K562 (cell line): Measurements from ENCODE around the gene TMEM234. TPM values are rescaled to one million over a fixed set of nuclear protein-coding genes. Genes with fewer than 3 reads are reported as not detected.
A peak's percentile ranks its signal among the peaks of the same experiment; 100 is the strongest.

Experiments used
- ASH1L ChIP-seq: fragments of 450-650 bp; IDR thresholded peaks from 2 replicates; pipeline ENCODE4 v1.6.1; 2018; ENCODE audit warnings: borderline replicate concordance, mild to moderate bottlenecking, low read depth; ENCODE audit not compliant: partially characterized antibody
- BMI1 ChIP-seq: fragments of 150-350 bp; IDR thresholded peaks from 2 replicates; pipeline ENCODE4 v1.6.1; 2014; ENCODE audit warnings: low read length
- ETV1 ChIP-seq: fragments of 450-650 bp; conservative IDR thresholded peaks from 2 replicates; pipeline ENCODE4 v1.6.1; 2016; ENCODE audit warnings: missing genetic modification characterization, control low read depth, low read depth, missing compliant biosample characterization
- FOXA3 ChIP-seq, 2 experiments: fragments of 450-650 bp in 1 of 2; sonication (generic) in 1 of 2; formaldehyde crosslinking; IDR thresholded peaks in 1 of 2; conservative IDR thresholded peaks in 1 of 2; 2 replicates each; pipeline versions ENCODE4 v1.4.0 to v1.8.0; 2020 to 2022; ENCODE audit warnings: mild to moderate bottlenecking in 2 of 2, missing genetic modification reagents in 1 of 2
- GTF2F1 ChIP-seq: IDR thresholded peaks from 2 replicates; pipeline ENCODE4 v1.6.1; 2011; ENCODE audit warnings: low read depth, low read length, improper control_type of control experiment
- ILK ChIP-seq: fragments of 450-650 bp; IDR thresholded peaks from 2 replicates; pipeline ENCODE4 v1.6.1; 2016; ENCODE audit warnings: missing genetic modification characterization, low read depth, mild to moderate bottlenecking, missing compliant biosample characterization, moderate library complexity, borderline replicate concordance
- JUNB ChIP-seq: fragments of 450-650 bp; formaldehyde crosslinking; conservative IDR thresholded peaks from 2 replicates; pipeline ENCODE4 v1.4.0; 2020; ENCODE audit warnings: mild to moderate bottlenecking
- KAT8 ChIP-seq: fragments of 450-650 bp; IDR thresholded peaks from 2 replicates; pipeline ENCODE4 v1.6.1; 2016; ENCODE audit warnings: low read depth, mild to moderate bottlenecking
- MAZ ChIP-seq, 2 experiments: fragments of 450-650 bp in 1 of 2; sonication (generic) in 1 of 2; formaldehyde crosslinking; IDR thresholded peaks in 1 of 2; conservative IDR thresholded peaks in 1 of 2; 2 replicates each; pipeline versions ENCODE4 v1.4.0 to v1.5.0; 2020; ENCODE audit warnings: mild to moderate bottlenecking in 1 of 2, missing genetic modification reagents in 1 of 2
- NBN ChIP-seq: fragments of 450-650 bp; IDR thresholded peaks from 2 replicates; pipeline ENCODE4 v1.6.1; 2016; ENCODE audit warnings: low read depth, mild to moderate bottlenecking
- NFXL1 ChIP-seq: fragments of 450-650 bp; formaldehyde crosslinking; IDR thresholded peaks from 2 replicates; pipeline ENCODE4 v1.4.0; 2021; ENCODE audit warnings: mild to moderate bottlenecking
- NONO ChIP-seq, 2 experiments: fragments of 200-400 bp in 1 of 2; fragments of 450-650 bp in 1 of 2; formaldehyde crosslinking in 1 of 2; IDR thresholded peaks; 2 replicates each; pipeline ENCODE4 v1.6.1; 2017; ENCODE audit warnings: low read depth in 2 of 2, mild to moderate bottlenecking in 2 of 2, moderate library complexity in 2 of 2, low read length in 1 of 2
- RB1 ChIP-seq: fragments of 450-650 bp; IDR thresholded peaks from 2 replicates; pipeline ENCODE4 v1.6.1; 2017; ENCODE audit warnings: low read depth, mild to moderate bottlenecking
- SP1 ChIP-seq: sonication (generic); formaldehyde crosslinking; IDR thresholded peaks from 2 replicates; pipeline ENCODE4 v1.8.1; 2022; ENCODE audit warnings: mild to moderate bottlenecking, missing genetic modification reagents
- SRSF7 ChIP-seq: fragments of 200-400 bp; formaldehyde crosslinking; optimal IDR thresholded peaks from 2 replicates; pipeline ENCODE3; 2017; ENCODE audit warnings: mild to moderate bottlenecking, low read depth, low read length
- TAF1 ChIP-seq: IDR thresholded peaks from 2 replicates; pipeline ENCODE4 v1.6.1; 2011; ENCODE audit warnings: mild to moderate bottlenecking, low read length, moderate library complexity; ENCODE audit not compliant: insufficient read depth, control insufficient read depth, severe bottlenecking; ENCODE audit errors: extremely low read depth
- TEAD2 ChIP-seq: fragments of 450-650 bp; IDR thresholded peaks from 2 replicates; pipeline ENCODE4 v1.6.1; 2016; ENCODE audit warnings: missing genetic modification characterization, control low read depth, missing compliant biosample characterization
- ZBTB17 ChIP-seq: fragments of 450-650 bp; formaldehyde crosslinking; IDR thresholded peaks from 2 replicates; pipeline ENCODE4 v1.4.0; 2020; ENCODE audit warnings: mild to moderate bottlenecking
- ZNF165 ChIP-seq: fragments of 250-450 bp; sonication (Bioruptor Pico); IDR thresholded peaks from 2 replicates; pipeline ENCODE4 v1.4.0; 2020; ENCODE audit warnings: borderline replicate concordance
- ZNF696 ChIP-seq: fragments of 250-450 bp; sonication (Bioruptor Pico); conservative IDR thresholded peaks from 2 replicates; pipeline ENCODE4 v1.4.0; 2020; ENCODE audit warnings: mild to moderate bottlenecking, moderate library complexity
- polyA plus RNA-seq, 8 experiments: library from polyadenylated mRNA; depleted of rRNA in 4 of 8; stranded (reverse) in 5 of 8; unstranded in 3 of 8; fragments of >200 nt; fragmentation: Nextera tagmentation in 2 of 8; fragmentation: Illumina TruSeq in 1 of 8; extraction: Ambion mirVana in 2 of 8; extraction: Trizol in 1 of 8; gene quantifications; 2 replicates each; pipeline versions ENCODE4 v1.2.1 to v1.2.3, GENCODE V29; 2011 to 2014; ENCODE audit warnings: inconsistent platforms in 1 of 8, missing spikeins in 1 of 8
- total RNA-seq, 7 experiments: library from RNA; depleted of rRNA in 6 of 7; stranded (reverse); fragments of >200 nt in 6 of 7; fragmentation: Illumina TruSeq in 2 of 7; extraction: Trizol in 2 of 7; gene quantifications; 2 replicates each; pipeline versions ENCODE4 v1.2.1 to v1.2.3, GENCODE V29; 2011 to 2021; ENCODE audit warnings: low replicate concordance in 1 of 7
- TF ChIP-seq, protein P1 (sequence below): IDR thresholded peaks from 2 replicates; pipeline ENCODE4 v1.6.1; 2011; ENCODE audit warnings: borderline replicate concordance, low read depth, mild to moderate bottlenecking, moderate library complexity, low read length; ENCODE audit not compliant: insufficient read depth, poor library complexity, severe bottlenecking
- TF ChIP-seq, protein P2 (sequence below): fragments of 250-450 bp; sonication (Bioruptor Pico); IDR thresholded peaks from 2 replicates; pipeline ENCODE4 v1.4.0; 2020; ENCODE audit warnings: borderline replicate concordance
- TF ChIP-seq, protein P3 (sequence below): sonication (generic); formaldehyde crosslinking; IDR thresholded peaks from 2 replicates; pipeline ENCODE4 v1.8.0; 2022; ENCODE audit warnings: missing genetic modification reagents, mild to moderate bottlenecking, moderate library complexity, borderline replicate concordance

The TMEM234 gene
- total and polyA plus RNA-seq, 9 of the 15 experiments (the other 6 are each of a cell fraction or from before 2014, with no cell fraction given): 5.0 to 12.9 (median 7.6) TPM

DNA sequence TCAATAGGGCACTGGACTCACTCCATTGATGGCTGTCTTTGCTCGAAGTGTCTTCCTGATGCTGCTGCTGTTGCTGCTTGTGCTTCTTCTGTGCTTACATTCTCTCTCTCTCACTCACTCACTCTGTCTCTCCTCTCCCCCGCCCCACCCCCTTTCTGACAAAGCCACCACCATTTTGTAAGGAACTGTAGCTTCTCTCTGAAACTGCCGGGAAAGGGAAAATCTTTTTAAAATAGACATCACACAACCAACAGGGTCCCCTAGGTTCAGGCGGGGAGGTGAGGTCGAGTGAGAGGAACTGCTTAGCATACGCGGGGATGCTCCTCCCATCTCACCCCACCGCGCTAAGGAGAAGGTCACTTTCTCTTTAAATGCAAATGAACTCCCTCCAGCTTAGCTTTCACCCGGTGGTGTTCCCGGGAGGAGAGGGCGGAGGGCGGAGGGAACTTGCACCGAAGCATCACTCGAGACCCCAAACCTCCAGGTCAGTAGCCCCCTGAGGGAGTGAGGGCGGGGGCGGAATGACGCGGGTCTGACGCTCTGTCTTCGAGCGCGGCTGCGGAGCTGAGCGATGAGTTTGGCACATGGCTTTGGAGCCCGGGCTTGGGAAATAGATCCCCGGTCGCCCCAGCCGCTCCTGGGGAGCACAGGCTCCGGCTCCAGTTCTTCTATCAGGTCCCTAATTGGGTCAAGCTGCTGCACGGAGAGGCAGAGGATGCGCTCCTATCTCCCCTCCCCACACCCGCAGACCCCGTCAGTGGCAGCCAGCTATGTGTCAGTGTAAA lies 21.7 kb downstream of the TMEM234 start, which contains the start of gene CCDC28B (continued):
- TF ChIP-seq ZBTB17 (CRISPR knock-in tag) (peak; percentile 42; the same call in 1 of the 2 replicates), ILK (tag) (no peak), NBN (peak; percentile 49; the same call in 1 of the 2 replicates), JUNB (CRISPR knock-in tag) (no peak), SRSF7 (no peak), BMI1 (no peak), GTF2F1 (peak; percentile 26; the same call in 1 of the 2 replicates), FOXA3 (CRISPR knock-in tag; conservative IDR thresholded peaks at IDR 0.05 in 1 of 2, IDR thresholded peaks at IDR 0.05 in 1 of 2) (peak in 1 of 2 experiments; percentile 83; a peak in 1 of 4 replicates), NONO (IDR thresholded peaks at IDR 0.05; ENCODE audit: low read depth in 2 of 2, low read length in 1 of 2) (0 out of 4 replicates have a peak, but pooled peaks of 1 of the 2 experiments have one; percentile 13), MAZ (CRISPR knock-in tag; conservative IDR thresholded peaks at IDR 0.05 in 1 of 2, IDR thresholded peaks at IDR 0.05 in 1 of 2) (peak; percentile 53 to 69; a peak in 3 of 4 replicates), SP1 (peak; percentile 71), ETV1 (tag) (no peak), NFXL1 (peak; percentile 75; the same call in 1 of the 2 replicates), ZNF696 (CRISPR knock-in tag) (no peak), ASH1L (no peak), ZNF165 (CRISPR knock-in tag) (no peak), TEAD2 (peak; percentile 42; the same call in 1 of the 2 replicates), KAT8 (peak; percentile 72; the same call in 1 of the 2 replicates), TAF1 (peak; percentile 39), RB1 (peak; percentile 5; the same call in 1 of the 2 replicates)
- TF ChIP-seq, protein P1, sequence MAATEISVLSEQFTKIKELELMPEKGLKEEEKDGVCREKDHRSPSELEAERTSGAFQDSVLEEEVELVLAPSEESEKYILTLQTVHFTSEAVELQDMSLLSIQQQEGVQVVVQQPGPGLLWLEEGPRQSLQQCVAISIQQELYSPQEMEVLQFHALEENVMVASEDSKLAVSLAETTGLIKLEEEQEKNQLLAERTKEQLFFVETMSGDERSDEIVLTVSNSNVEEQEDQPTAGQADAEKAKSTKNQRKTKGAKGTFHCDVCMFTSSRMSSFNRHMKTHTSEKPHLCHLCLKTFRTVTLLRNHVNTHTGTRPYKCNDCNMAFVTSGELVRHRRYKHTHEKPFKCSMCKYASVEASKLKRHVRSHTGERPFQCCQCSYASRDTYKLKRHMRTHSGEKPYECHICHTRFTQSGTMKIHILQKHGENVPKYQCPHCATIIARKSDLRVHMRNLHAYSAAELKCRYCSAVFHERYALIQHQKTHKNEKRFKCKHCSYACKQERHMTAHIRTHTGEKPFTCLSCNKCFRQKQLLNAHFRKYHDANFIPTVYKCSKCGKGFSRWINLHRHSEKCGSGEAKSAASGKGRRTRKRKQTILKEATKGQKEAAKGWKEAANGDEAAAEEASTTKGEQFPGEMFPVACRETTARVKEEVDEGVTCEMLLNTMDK: no peak
- TF ChIP-seq, protein P2, sequence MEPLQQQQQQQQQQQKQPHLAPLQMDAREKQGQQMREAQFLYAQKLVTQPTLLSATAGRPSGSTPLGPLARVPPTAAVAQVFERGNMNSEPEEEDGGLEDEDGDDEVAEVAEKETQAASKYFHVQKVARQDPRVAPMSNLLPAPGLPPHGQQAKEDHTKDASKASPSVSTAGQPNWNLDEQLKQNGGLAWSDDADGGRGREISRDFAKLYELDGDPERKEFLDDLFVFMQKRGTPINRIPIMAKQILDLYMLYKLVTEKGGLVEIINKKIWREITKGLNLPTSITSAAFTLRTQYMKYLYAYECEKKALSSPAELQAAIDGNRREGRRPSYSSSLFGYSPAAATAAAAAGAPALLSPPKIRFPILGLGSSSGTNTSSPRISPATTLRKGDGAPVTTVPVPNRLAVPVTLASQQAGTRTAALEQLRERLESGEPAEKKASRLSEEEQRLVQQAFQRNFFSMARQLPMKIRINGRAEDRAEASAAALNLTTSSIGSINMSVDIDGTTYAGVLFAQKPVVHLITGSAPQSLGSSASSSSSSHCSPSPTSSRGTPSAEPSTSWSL (CRISPR knock-in tag): no peak
- TF ChIP-seq, protein P3, sequence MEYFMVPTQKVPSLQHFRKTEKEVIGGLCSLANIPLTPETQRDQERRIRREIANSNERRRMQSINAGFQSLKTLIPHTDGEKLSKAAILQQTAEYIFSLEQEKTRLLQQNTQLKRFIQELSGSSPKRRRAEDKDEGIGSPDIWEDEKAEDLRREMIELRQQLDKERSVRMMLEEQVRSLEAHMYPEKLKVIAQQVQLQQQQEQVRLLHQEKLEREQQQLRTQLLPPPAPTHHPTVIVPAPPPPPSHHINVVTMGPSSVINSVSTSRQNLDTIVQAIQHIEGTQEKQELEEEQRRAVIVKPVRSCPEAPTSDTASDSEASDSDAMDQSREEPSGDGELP (CRISPR knock-in tag): peak; percentile 57; the same call in 1 of the 2 replicates
